ENCODE results near the gene TRIM5.

GRCh38 chr11:5666402-5666793, 18.5 kb downstream of the TRIM5 start:
- no peak for TF ChIP-seq EZH2phosphoT487 (IDR thresholded peaks at IDR 0.05; ENCODE audit: borderline replicate concordance)
- TF ChIP-seq CTCF (conservative IDR thresholded peaks at IDR 0.05; ENCODE audit: low read length): no peak
